ENCODE measurements around the gene FH.

The FH gene

DNA sequence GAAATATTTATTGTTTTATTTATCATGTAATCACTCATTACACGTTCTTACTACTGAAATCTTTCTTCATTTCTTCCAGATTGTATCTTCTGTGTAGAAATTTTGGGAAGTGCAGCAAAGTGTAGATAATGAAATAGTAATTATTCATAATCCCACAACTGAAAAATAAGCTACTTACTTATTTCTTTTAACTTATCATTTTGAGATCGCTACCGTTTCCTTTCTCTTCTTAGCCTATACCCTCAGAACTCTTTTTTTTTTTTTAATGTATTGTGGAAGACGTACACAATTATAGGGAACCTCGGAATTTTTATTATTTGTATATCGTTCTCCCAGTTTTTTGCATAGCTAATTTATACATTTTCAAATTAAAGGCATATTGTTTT is 518 bp upstream of the FH start:
- DNase-seq = no peak

DNA sequence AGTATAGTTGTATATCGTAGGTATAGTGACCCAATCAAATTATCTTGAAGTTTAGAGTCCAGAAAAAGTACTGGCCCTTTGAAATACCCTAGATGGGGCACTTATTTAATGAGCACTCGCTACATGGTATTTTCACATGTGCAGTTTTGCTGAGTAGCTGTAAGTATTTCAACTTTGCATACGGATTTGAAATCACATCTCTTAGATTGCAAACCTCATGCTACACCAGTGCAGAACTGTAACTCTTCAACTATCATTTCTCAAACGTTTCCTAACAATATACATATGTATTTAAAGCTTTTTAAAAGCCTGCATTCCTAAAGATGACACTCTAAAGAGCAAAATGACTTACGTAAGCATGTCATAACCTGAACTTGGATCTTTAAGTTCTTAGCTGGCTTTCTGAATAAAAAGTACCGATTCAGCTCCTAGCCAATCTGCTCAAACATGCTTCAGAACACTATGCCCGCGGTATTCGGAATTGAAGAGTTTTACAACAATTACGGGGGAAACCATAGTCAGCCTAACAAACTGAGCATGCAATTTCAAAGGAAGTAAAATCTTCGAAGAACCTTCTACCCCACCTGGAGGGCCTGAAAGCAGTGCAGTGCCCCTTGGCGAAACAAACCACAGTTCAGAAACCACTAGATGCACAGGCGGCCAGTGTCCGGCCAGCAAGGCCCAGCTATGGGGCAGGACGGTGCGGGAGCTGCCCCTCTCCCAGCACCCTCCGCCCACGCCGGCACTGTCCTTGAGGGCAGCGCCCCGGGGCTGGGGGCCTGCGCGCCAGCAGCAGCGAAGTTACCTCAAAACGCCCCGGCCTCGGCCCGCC is 863 bp downstream of the FH start:
- DNase-seq = no peak

DNA sequence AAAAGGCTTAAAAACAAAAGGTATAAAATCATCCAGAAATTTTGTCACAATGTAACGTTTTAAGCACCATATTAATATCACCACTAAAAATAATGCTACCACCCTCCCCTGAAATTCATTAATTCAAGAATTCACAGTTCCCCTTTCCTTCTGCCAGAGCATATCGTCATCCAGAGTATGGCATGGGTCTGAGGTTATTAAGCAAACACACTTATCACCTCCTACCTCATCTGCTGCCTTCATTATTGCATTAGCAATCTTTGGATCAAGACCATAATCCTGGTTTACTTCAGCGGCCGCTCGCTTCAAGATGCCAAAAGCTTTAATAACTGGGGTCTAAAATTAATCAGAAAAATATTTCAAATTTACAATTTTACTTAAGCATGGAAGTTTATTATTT is 6.2 kb downstream of the FH start:
- DNase-seq = no peak

DNA sequence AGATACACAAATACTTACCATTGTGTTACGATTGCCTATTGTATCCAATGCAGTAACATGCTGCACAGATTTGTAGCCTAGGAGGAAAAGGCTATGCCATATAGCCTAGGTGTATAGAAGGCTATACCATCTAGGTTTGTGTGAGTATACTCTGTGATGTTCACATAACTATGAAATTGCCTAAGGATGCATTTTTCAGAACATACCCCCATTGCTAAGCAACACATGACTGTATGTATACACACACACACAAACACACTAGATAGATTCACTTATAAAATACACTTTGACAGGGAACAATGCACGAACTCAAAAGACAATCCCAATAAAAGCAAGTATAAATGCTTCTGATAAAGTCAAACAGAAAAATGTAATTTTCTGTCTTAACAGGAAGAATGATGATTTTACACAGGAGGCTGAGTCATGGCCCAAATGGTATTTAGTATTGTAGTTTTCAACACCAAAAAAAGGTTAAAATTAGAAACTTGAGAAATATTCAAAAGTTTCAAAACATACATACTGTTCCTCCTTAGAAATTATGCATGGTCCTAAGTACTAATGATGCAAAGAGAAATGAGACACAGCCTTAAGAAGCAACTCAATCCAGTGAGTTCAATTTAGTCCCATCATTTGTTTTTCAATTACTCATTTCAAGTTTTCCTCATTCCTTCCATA is 12.2 kb downstream of the FH start:
- no peak for DNase-seq

DNA sequence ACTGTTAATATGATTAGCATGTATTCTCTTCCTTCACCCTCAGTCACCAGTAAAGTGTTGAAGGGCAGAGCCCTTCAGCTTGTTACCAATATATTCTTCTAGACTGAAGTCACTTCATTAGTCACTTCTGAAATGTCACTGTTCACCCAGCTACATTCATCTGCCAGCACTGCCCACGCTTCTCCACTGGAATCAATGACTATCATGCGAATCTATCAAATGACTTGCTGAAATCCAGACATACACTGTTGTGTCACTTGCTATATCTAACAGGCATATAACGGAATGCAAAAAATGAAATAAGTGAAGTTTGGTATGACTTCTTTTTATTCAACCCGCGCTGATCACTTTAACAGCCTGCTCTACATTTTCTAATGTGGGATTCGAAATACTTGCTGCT is 16.1 kb downstream of the FH start:
- DNase-seq = no peak

DNA sequence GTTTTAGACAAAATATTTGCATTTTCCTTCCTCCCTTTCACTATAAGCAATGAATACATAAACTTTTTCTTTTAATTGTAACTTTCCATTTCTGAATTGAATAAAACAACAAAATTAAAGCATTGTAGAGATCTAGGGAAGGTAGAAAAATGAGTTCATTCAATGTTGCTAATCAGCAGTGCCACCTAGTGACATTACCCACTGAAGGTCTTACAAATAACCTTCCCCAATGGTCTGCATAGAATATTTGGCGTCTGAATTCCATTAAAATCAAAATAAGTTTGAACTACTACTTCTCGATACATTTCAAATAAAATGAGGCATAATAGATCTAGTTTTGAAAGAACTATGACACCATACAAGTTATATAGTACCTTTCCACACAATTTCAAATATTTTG is 19.6 kb downstream of the FH start:
- DNase-seq = no peak

DNA sequence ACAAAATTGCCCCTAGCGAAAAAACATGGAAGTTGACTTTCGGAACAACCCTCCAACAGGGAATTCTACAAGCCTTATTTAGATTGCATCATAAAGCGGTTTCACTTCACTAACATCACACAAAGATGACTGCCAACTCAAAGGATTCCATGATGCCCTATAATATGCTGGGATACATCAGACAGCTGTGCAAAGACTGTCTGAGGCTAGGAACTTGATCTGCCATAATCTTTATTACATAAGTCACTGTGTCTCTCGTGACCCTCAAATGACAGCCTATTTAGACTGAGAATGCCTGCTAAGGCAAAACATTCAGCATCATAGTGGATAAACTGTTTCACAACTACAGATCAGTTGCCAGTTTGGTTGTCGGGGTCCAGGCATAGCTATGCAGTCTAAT is 23.8 kb downstream of the FH start:
- DNase-seq = no peak

DNA sequence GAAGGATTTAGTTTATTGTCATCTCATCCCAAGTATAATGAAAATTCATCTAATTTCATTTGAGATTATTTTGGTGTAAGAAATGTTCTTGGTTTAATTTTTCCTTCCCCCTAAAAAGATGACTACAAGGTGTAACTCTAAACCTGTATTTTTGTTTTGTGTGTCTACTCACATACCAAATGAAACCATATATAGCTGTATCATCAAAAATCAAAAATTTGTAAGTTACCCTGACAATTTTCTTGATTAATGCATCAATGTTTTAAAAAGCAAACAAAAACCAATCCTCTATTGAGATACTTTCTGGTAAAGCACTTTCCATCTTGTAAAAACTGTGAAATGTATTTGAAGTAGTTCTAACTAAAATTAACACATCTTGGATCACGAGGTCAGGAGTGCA is 30.8 kb downstream of the FH start:
- no peak for DNase-seq

DNA sequence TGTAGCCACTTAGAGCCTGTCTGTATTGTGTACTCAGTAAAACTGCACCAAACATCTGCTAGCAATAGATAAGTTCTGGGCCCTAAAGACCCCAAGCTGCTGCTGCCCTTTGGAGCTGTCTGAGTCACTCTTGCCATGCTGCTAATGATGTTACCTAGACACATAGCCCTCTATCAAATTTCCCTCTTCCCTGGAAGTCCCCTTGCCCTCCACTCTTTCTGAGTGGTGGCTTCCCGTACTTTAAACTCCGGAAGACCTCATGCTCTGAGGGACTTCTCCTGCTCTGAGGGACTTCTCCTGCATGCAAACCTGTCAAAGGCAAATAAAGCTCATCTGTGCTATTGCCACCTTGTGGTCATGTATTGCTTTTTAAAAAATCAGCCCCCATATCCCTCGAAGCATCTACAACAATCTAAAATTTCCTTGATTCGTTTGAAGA is 34.0 kb downstream of the FH start:
- no peak for DNase-seq

DNA sequence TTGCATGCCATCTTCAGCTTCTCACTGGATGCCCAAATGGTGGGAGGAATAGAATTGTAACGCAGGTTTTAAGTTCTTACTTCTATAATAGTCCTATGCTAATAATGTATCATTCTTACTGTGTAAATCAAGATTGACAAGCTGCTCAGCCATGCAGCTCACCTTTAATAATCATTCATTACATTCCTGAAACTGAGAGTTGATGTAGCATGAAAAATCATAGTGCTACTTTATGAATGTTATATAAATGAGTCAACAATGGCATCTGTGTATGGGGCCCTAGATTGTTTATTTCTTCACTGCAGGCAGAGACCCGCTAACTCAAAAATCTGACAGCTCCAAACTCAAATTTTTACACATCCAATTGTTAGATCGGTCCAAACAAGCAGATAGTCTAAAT is 34.4 kb downstream of the FH start:
- DNase-seq = no peak

DNA sequence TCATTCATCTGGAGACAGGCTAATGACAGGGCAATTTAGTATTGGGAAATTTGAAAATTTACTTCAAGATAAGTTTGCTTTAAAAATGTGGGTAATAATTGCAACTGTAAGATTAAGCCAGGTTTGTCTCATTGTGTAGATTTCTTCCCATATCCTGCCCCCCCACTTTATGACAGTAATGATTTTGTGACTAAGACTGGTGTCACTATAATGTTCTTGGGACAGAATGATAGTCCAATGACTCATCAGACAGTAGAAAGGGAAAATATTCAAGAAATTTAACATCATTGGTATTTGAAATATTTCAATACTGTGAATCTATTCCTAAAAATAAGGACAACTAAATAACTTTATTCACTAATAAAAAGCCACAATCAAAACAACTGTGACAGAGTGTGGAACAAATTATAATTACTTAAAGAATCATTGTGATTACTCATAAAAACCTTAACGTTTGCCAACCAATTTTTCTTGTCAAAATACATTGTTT is 36.7 kb downstream of the FH start:
- DNase-seq = no peak

DNA sequence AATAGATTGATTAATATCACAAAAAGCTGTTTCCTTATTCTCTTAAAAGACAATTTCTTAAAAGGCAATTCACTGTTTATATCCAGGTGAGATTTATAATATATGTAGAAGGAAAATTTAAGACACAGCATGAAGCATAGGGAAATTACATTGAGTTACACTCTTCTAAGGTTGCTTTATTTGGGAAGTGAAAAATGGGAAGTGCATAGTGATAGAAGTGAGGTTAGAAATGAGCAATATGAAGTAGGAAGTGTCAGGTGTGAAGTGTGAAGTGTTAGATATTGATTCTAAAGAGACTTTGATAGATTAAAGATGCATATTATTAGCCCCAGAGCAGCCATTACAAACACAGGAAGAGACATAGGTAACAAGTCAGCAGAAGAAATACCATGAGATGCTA is 40.3 kb downstream of the FH start:
- no peak for DNase-seq

DNA sequence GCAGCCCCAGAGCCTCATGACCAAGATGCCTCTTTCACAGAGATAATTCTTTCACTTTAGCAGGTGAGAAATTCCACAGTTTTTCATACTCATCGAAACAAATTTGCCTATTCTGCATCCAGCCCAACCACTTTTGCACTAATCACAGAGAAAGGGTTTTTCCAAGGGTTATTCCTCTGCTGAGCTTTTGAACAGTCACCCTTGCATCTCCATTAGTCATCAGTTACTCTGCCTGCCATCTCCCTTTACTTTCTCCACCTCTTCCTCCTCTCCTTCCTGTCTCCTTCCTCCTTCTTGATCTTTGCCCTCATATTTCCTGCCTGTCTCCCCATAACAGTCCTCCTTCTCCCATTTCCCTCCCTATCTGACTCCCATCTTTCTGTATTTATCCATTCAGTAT is 43.9 kb downstream of the FH start:
- no peak for DNase-seq

DNA sequence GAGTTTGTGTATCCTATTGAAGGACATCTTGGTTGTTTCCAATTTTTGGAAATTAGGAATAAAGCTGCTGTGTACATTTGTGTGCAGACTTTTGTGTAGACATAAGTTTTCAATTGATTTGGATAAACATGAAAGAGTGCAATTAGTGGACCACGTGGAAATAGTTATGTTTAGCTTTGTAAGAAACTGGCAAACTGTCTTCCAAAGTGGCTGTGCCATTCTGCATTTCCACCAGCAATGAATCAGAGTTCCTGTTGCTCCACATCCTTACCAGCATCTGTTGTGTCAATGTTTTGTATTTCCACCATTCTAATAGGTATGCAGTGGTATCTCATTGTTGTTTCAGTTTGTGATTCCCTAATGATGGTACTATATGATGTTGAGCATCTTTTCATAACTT is 46.5 kb downstream of the FH start:
- no peak for DNase-seq

DNA sequence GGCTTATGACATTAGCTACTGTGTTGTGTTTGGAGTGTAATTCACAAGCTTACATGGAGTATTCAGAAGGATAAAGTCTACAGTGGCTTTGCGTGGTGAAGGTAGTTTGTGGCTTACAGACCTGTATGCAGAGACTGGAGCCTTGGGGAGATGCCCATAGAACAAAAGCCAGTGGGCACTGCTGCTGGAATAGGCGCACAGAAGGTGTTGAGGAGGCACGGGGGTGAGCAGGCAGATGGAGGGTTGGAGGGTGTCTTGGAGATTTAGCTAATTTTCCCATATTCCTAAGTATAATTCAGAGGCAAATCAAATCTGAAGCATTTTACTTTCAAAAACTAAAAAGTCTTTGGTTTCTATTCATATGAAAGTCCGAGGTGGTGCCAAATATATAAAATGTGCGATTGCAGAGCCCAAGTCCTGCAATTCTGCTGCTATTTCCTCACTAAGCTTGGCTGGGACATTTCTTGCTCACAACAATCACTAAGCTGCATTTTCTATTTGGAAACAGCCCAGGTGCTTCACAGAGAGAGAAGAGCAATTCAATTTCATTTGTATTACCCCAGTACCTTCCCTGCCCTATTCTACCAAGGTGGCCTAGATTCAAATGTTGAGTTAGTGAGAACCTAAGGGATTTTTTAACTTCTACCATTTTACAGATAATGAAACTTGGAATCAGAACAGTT is 48.5 kb downstream of the FH start:
- DNase-seq = no peak

DNA sequence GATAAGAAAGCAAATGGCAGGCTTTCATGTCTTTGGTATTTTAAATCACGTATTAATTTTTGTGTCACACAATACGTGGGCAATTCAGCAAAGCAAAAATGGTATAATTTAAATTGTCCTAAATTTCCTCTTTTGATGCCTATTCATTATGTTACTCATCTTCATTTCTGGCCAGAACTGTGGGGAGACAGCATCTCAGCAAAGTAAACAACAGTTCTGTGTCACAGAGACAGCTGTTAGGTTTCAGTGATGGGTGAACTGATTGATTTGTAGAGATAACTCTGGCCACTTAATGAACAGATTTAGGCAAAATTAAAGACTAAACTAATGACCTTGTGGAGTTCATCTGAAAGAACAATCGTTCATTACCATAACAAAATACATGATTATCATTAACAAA is 49.2 kb downstream of the FH start:
- DNase-seq = no peak

DNA sequence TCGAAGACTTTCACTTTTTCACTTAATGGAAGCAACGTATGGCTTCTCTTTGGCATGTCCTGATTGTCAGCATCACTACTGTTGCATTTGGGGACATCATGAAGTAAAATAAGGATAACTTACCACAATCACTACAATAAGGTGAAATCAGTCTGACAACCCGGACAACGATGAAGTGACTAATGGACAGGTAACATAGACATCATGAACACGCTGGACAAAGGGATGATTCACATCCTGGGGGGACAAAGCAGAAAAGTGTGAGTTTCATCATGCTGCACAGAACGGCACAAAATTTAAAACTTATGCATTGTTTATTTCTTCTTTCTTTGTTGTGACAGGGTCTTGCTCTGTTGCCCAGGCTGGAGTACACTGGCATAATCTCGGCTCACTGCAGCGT is 53.9 kb downstream of the FH start:
- no peak for DNase-seq

DNA sequence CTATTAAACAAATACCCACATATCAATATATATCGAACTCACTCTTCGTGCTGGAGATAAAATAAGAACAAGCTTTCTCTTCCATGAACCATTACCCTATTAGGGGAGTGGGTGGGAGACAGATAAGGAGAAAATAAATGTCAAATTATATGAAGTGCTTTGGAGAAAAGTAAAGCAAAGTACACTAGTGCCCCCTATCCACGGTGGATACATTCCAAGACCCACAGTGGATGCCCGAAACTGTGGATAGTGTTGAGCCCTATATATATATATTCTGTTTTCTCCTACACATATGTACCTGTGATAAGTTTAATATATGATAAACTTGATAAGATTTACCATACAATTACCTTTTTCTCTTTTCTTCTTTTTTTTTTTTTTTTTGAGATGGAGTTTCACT is 54.6 kb downstream of the FH start:
- DNase-seq = no peak

DNA sequence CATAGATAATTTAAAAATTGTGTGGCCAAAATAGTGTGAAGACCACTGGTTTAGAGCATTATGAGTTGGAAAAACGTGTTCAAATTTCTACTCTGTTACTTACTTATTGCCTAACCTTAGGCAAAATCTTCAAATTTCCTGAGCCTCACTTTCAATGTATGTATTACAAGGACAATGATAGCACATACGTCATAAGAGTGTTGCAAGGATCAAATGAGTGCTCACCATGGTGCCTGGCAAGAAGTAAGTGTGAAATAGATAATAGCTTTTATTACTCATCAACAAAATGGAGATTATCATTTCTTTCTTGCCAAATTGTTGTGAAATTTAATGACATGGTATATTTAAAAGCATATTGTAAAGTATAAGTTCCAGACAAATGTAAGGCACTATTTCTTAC is 57.2 kb downstream of the FH start:
- no peak for DNase-seq

DNA sequence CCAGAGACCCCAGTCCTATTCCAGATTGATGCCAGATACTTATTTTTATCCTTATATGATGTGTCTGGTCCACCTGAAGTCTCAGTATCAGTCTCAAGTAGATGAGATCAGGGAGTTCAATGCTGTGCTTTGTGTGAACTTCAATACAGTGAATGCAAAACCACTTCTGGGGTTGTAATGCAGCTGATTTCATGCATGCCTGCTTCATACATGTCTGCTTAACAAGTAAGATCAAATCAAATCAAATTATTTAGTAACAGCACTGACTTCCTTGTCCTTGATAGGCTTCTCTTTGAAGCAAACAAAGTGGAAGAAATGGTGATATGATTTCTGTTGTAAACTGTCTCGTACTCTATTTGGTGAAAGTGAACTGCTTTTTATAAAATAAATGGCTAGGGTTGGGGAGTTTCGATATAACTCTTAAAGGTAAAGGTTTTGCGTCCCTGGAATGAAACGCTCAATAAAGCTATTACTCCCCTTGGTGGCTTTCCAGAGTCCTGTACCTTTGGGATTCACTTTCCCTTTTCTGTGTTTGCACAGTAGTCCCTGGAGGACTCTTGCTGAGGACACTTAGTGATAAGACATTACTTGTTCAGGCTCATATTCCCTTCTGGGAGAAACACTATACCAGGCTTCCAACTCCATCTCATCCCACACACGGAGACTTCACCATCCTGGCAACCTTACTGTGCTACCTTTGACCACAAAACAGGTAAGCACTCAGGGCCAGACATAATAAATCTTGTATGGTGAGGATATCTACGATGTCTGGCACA is 59.3 kb downstream of the FH start:
- peak; percentile 9 for DNase-seq

DNA sequence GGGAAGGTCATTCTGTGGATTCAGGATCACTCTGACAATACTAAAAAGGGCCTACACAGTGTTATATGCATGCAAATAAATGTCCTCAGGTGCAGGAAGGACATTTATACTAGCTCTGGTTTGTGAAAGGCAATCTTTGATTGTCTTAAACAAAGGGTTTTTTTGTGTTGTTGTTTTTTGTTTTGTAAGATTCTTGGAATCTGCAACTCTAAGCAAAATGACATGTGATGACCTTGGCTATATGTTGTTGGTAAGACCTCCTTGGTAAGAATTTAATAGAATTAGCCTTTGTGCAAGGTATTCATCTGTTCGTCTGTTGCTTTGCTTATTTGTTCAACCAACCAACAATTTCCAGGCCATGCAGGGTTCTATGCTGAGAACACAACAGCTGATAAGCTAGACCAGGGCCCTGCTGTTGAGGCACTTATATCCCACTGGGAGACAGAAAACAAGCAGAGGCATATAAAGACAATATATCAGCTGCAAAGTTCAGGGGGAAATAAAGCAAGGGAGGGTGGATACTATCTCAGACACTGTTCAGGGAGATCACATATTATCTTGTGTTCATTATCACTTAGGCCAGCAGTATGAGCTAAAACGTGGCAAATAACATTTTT is 60.3 kb downstream of the FH start:
- DNase-seq = no peak

DNA sequence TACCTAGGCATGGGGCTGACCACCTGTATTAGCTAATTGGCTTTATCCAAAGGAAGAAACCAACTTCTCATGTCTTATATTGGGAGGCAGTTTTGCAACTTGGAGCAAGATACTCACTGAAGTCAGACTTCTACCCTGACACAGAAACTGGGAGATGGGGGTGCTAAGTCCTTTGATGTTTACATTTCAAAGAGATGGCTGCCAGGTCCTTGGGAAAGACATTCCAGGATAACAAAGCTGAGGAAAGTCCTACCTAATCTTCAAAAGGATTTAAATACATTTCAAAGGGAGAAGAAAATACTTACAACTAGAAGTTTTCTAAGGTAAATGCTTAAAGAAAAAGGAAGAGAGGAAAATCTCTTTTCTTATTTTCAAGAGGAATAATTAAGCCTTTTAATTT is 62.1 kb downstream of the FH start:
- DNase-seq = no peak

DNA sequence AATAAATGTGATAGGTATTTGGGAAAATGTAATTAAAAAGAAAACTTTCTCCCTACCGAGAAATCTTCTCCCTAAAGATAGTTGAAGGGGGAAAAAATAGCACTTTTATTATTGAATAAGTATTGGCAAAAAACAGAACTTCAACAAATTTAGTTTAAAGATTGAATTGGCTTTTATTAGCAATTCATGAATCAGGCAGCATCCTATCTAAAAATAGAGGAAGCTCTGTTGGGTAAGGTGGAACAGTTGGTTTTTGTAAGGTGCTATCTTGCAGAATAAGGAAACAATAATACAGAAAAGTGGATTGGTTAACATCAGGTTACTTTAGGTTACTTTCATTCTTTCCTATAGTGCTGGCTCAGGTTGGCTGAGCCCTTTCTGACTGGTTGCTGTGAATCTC is 62.8 kb downstream of the FH start:
- no peak for DNase-seq
